A673 (cell line): ENCODE data around the gene ESF1.

Experiments
- EZH2 ChIP-seq: fragments of 200-600 bp; sonication (generic); IDR thresholded peaks from 2 replicates; pipeline ENCODE4 v1.6.1; 2017; ENCODE audit warnings: borderline replicate concordance, low read depth, mild to moderate bottlenecking, mixed read lengths, antibody characterized with exemption, low read length; ENCODE audit not compliant: poor library complexity, severe bottlenecking
- TF ChIP-seq, protein P1 (sequence below): fragments of 300-800, 200-600 bp; sonication (generic); conservative IDR thresholded peaks from 2 replicates; pipeline ENCODE4 v1.5.1; 2017; ENCODE audit warnings: low read depth, mild to moderate bottlenecking, antibody characterized with exemption, low read length, moderate library complexity, mixed read lengths

DNA sequence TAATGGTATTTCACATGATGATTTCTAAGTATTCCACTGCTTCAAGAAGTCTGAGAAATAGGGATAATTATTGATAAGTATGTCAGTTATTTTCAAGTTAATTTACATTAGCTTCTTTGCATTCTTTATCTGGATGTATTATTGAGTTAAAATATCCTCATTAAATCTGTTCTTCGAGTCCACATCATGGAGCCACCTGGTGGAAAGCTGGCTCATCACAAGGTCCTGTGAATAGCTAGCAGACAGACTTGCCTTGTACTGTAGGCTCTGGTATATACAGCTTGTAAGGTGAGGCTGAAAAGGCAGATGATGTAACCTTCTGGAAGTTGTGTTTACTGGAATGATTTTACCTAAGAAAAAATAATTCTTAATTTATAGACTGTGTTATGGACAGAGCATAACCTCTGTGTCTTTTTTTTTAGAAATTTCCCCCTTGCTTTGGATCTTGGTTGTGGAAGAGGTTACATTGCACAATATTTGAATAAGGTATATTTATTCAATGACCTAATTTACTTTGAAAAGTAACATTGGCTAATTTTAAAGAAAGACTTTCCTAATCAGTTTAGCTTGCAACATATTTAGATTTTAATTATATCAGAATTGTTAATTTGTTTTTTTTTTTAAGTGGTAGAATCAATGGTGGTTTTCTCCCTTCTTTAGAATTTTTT, 3.6 kb upstream of the ESF1 start:
- TF ChIP-seq, protein P1, sequence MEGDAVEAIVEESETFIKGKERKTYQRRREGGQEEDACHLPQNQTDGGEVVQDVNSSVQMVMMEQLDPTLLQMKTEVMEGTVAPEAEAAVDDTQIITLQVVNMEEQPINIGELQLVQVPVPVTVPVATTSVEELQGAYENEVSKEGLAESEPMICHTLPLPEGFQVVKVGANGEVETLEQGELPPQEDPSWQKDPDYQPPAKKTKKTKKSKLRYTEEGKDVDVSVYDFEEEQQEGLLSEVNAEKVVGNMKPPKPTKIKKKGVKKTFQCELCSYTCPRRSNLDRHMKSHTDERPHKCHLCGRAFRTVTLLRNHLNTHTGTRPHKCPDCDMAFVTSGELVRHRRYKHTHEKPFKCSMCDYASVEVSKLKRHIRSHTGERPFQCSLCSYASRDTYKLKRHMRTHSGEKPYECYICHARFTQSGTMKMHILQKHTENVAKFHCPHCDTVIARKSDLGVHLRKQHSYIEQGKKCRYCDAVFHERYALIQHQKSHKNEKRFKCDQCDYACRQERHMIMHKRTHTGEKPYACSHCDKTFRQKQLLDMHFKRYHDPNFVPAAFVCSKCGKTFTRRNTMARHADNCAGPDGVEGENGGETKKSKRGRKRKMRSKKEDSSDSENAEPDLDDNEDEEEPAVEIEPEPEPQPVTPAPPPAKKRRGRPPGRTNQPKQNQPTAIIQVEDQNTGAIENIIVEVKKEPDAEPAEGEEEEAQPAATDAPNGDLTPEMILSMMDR: peak; percentile 73
- no peak for TF ChIP-seq EZH2
